ENCODE measurements around the gene MRTFA.
A peak's percentile ranks its signal among the peaks of the same experiment; 100 is the strongest.
"Not testable (repeated sequence)": the region's sequence is repeated elsewhere in the genome, so short reads cannot be mapped to it uniquely, and the experiment has no call there.

MRTFA gene

DNA sequence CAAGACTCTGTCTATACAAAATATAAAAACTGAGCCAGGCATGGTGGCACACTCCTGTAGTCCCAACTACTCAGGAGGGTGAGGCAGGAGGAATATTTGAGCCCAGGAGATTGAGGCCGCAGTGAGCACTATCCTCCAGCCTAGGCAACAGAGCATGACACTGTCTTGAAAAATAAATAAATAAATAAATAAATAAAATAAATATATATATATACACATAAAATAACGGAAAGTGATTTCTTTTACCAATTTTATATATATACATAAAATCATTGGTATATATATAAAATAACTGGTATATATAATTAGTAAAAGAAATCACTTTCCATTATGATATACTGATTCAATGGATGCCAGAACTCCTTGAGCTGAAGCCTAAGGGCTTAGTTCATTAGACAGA, 91.8 kb downstream of the MRTFA start:
- DNase-seq = no peak

DNA sequence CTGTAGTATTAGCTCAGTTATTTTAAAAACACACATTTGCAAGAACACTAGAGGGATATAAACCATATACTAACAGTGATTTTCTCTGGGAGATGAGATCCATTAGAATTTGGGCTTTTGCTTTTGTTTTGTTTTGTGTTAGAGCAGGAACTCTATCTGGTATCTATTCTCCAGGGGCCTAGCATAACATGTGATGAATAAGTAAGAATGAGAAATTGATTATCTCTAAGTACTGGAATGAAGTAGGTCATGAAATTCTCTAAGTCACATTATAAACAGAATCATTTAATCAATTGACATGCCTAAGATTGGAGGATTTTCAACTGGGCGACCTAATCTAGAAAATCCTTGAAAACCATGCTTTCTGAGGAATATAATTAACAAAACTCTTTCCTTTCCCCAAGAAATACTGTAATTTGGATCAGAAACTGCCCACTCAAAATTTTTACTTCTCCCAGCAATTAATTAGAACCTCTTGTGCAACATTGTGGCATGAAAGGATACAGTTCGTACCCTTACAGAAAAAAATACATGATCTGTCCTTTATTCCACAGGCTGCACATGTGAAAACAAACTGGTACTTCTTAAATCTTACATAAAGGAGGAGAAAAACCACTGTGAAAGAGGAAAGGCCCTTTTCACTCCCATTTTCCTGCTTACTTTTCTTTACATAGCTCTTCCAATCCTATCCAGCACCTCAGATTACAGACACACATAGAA, 93.5 kb downstream of the MRTFA start:
- no peak for DNase-seq

DNA sequence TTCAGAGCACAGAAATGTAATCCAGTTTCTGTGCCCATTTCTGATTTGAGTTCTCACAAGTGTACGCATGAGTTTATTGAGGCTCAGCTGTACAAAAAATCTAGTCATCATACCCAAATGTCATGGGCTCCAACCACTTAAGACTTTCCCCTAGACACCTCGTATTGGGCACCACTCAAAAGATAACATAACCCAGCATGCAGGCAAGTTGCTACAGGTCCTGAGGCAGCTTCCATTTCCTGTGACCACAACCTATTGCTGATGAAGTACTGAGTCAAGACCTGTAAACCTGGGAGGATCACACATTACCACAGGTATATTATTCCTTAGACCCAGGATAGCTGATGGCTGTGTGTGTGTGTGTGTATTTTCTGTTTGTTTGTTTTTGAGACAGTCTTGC, 95.2 kb downstream of the MRTFA start:
- peak; percentile 18 for DNase-seq

DNA sequence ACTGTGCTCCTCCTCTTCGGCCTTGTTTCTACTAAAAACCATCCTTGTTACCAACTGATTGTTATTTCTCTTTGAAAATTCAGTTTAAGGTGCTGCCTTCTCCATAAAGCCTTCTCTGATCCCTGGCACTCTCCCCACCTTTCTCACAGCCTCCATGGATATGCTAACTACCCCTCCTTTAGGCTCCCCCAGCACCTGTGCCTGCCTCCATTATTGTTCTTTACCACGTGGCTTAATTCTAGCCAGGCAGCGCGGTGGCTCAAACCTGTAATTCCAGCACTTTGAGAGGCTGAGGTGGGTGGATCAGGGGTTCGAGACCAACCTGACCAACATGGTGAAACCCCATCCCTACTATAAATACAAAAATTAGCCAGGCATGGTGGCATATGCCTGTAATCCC, 96.3 kb downstream of the MRTFA start:
- DNase-seq = no peak

DNA sequence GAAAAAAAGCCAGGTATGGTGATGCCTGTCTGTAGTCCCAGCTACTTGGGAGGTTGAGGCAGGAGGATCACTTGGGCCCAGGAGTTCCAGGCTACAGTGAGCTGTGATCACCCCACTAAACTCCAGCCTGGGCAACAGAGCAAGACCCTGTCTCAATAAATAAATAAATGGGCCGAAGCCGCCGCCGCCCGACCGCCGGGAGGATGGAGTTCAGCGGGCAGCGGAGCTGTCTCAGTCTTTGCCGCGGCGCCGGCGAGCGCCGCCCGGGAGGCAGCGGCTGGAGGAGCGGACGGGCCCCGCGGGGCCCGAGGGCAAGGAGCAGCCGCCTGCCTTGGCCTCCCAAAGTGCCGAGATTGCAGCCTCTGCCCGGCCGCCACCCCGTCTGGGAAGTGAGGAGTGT, 100.4 kb downstream of the MRTFA start:
- not testable (repeated sequence) for DNase-seq

DNA sequence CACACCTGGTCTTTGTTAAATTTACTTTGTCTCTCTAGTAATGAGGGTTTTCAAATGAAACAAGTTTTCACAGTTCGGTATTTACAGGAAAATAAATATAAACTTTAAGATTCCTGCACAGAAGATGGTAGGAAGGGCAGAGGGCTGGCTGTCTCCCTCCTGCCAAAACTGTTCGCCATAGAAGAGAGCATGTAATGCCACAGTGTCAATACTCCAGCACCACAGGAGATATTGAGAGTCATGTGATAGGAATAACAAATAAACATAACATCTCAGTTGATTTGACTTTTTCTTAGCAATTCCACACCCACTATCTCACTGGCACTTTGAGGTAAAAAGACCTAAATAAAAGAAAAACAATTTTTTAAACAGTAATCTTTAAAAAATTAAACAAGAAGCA, 100.9 kb downstream of the MRTFA start:
- no peak for DNase-seq

DNA sequence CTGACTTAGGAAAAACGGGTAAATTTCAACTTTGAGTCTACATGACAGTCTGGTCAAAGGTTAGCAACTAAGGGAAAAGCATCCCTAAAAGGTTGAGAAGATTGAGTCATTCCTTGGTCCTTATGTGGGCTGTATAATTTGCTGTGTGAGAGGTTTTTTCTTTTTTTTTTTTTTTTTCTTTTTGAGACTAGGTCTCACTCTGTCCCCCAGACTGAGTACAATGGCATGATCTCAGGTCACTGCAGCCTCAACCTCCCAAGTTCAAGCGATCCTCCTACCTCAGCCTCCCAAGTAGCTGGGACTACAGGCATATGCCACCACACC, 101.4 kb downstream of the MRTFA start:
- no peak for DNase-seq

DNA sequence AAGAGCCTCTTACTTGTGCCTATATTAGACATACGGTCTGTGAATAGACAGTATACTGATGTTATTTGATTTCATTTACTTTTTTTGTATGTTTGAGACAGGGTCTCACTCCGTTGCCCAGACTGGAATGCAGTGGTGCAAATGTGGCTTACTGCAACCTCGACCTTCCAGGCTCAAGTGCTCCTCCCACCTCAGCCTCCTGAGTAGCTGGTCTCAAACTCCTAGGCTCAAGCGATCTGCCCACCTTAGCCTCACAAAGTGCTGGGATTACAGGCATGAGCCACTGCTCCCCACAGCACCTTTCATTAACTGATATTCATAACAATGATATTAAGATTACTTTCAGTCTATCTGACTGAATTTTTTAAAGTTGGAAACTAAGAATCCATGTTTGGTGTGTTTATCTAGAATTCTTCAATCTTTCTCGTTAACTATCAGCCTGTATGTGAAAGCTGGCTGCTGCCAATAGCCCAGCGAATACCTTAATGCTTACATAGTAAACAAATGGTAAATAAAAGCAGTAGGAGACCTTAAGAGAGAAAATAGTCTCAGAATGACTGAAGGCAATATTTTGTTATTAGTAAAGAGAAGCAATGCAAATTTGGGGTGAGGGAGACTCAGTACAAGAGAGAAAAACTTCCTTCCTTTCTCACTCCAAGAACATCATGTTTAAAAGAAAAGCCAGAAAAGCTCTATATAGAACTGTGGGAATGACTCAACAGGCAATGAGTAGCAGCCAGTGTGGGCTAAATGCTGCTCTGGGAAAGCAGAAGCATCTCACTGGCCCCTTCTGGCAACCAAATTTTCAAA, 101.9 kb downstream of the MRTFA start:
- peak; percentile 28 for DNase-seq

DNA sequence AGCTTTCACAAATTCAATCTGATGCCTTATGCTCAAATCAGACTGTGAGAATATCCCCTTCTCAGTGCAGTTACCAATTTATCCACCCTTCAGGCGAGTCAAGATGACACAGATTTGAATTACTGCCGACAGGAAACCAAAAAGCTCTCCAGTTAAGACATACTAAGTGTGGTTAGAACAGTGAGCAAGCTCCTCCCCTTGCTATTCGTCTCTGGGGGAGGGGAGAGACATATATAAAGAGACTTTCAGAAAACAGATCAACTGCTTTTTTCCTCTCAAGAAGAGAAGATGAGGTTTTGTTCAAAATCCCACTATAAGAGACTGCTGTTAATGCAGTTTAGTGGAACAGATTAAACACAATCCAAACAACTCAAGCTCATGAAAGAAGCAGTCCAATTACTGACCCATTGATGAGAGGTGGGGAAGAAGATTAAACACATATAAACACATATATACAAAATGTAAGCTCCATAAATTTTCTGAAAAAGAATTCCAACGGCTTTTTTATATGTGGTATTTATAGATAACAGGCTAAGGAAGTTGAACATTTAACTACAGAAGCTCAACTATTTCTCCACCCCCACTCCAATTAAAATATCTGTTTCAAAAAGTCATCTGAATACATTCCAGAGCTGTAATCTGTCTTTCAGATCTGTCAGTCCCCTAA, 102.7 kb downstream of the MRTFA start:
- peak; percentile 60 for DNase-seq

DNA sequence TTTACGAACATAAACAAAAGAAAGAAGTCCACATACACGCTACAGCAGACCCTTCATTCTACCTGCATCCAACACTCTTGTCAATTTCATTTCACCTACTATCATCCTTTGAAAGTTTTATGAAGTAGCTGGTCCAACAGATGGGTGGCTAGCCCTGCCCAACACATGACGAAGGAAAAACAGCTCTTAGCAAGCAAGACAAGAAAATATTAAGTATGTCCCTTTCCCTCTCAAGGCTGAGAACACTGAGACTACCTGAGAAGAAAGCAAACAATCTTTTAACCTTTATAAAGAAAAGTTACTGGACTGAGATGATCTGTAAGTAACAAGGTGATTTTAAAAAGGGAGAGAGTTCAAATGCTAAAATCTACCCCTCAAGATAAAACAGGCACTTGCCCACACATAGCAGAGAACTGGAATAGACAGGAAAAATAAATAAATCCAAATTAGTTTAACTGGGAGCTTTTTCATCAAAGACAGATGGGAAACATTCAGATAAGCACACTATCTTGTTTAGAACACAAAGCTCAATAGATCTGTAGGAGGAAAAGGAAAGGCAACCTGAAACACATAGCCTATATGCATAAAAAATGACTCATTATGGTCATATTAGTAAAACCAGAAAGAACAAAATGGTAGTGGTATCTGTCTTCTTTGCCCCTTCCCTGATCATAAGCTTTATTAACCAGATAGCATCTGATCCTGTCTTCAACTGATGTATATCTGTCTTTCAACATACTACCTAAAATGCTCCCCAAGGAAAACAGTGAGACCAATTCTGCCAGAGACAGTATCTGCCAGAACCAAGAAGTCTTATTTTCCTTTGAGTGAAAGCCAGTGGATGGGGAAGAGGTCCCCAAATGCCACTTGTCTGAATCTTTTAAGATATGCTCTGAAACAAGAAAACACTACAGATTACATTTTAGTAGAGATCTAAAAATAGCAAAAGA, 104.3 kb downstream of the MRTFA start:
- DNase-seq = no peak

DNA sequence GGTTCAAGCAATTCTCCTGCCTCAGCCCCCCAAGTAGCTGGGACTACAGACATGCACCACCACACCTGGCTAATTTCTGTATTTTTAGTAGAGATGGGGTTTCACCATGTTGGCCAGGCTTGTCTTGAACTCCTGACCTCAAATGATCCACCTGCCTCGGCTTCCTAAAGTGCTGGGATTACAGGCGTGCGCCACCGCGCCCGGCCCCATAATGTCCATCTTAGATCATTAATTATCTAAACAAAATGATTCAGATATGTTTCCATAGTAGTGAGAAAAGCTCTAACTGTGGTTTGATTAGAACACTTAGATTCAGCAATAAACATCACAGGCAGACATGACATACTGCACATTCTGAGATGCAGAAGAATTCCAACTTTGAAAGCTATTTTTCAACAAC, 106.1 kb downstream of the MRTFA start:
- not testable (repeated sequence) for DNase-seq

DNA sequence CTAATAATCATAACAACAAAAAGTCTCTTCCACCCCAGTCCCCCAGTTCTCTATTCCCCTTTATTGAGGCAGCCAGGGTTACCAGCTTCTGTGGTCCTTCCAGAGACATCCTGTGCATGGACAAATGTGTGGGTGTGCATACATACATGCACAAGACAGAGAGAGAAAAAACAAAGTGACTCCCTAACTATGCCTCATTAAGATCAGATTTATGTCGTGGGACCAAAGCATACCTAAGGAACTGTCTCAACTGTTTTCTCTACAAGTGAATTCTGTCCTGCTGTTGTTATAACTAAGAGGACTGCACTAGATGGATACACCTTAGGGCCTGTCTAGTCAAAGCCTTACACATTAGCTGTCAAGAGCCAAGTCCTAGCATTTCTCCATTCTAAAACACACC, 106.7 kb downstream of the MRTFA start:
- no peak for DNase-seq

DNA sequence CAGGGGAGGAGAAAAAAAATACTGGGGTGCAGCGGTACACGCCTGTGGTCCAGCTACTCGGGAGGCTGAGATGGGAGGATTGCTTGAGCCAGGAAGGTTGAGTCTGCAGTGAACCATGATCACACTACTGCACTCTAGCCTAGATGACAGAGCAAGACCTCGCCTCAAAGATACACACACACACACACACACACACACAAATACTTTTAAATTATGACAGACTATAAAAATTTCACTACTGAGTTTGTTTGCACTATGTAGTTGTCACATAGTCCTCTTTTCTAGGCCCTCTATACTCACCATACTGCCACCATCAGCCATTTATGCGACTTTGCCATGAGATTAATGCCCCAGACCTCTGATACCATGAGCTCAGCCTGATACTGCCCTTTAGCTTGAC, 109.6 kb downstream of the MRTFA start:
- no peak for DNase-seq

DNA sequence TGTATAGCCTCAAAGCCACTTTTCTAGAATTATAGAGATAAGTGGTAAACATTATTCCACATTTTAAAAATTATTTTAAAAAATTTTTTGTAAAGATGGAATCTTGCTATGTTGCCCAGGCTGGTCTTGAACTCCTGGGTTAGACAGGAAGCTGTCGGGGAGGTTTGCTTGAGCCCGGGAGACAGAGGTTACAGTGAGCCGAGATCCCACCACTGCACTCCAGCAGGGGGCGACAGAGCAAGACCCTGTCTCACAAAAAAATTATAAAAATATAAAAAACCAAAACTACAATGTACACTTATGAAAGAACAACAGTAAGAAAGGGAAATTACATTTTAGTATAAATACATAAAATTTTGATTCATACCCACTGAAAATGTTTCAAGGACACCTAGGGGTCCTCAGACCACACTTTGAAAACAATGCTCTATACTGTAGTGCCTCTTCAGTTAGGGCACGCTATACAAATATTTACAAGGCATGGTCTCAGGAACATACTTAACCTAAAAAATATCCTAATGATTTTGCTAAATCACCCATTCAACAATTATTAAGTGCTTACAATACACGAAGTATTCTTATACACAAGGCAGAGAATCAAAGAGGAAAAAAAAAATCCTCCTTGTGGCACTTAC, 111.2 kb downstream of the MRTFA start:
- DNase-seq = peak; percentile 84

DNA sequence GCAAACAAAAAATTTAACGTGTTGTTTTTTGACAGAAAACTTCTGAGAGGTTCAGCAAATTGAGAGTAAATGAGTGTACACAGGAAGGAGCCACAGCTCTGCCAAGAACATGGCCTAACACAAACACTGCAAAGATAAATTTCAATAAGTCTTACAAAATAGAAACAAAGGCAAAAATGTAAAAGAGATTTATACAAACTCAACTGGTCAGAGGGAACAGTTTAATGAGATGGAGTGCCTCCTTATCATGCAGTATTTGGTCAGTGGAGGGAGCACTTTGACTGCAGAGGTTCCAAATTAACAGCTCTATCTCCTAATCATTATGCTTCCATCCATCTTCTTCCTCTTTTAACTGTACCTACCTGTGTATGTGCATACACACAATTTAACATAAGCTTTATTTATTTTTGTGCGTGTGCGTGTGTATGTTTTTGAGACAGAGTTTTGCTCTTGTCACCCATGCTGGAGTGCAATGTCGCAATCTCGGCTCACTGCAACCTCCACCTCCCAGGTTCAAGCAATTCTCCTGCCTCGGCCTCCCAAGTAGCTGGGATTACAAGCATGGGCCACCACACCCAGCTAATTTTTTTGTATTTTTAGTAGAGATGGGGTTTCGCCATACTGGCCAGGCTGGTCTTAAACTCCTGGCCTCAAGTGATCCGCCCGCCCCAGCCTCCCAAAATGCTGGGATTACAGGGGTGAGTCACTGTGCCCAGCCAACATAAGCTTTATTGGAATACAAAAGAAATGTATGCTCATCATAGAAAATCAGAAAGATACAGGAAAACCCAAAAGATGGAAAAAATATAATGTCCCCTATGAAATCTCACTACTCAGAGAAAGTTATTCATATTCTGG, 111.9 kb downstream of the MRTFA start:
- no peak for DNase-seq

DNA sequence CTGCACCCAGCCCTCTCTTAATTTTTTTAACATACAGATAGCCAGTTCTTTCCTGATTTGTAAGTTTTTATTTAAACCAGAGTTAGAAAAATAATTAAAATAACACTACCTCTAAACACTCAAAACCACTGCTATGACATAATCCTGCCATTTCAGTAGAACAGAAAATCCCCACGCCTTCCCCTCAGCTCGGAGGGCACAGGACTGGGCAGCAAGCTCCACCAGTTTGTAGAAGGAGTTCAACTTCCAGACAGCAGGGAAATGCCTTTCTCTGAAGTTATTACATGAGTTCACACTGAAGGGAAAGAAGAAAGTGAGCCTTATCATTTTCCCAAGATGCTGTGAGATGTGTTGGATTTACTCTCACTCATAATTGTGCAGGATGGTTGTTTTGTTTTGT, 114.4 kb downstream of the MRTFA start:
- DNase-seq = no peak

DNA sequence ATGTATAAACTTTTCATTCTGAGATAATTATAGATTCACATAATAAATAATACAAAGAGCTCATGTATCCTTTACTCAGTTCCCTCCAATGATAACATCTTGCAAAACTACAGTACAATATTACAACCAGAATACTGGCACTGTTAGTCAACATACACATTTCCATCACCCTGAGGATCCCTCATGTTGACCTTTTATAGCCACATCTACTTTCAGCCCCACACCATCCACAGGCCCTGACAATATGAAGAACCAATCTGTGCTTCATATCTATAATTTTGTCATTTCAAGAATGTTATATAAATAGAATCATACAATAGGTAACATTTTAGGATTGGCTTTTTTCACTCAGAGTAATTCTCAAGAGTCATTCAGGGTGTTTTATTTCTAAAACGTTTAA, 115.5 kb downstream of the MRTFA start:
- no peak for DNase-seq

DNA sequence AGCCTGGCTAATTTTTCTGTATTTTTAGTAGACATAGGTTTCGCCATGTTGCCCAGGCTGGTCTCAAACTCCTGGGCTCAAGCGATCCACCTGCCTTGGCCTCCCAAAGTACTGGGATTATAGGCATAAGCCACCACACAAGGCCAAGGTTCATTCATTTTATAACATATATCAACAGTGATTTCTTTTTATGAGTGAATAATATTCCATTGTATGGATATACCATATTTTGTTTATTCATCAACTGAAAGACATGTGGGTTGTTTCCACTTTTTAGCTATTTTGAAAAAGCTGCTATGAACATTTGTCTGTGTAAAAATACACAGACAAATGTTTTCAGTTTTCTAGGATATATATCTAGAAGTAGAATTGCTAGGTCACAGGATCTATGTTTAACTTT, 116.0 kb downstream of the MRTFA start:
- DNase-seq = no peak

DNA sequence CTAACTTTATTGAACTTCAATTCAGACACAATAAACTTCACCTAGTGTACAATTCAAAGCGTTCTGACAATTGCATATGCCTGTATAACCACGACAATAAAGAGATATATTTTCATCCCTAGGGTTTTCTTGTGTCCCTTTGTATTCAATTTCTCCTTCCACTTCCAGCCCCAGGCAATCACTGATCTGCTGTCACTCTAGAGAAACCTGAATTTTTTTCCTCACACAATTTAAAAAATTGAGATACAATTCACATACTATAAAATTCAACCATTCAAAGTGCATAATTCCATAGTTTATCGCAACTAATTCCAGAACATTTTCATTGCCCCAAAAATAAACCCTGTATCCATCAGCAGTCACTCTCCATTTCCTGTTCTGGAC, 116.6 kb downstream of the MRTFA start:
- DNase-seq = no peak

DNA sequence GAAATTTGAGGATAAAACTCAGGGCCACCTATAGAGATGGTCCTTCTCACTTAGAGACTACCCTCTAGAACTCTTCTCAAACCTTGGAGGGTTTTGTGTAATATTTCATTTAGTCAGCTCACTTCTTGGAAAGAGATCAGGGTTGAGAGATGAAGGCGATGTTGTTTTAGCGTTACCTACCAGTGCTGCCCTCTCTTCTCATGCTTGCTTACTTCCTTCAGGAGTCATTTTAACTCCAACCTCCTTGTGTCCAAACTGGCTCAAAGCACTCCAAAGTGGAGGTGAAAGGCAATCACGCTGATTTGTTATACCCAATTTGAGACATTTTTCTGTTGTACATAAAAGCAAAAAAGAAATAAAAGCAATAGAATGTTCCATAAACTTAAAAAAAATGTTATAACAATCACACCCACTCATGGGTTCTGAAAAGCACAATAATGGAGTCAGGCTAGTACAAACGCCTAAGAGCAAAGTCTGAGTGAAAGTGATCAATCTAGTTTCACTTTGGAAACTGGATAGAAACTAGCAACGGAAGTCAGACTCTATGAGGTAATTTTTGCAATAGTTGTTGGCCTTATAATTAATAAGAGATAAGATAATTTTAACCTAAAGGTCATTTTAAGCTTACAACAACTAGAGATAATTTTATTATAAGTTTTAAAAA, 117.1 kb downstream of the MRTFA start:
- no peak for DNase-seq

DNA sequence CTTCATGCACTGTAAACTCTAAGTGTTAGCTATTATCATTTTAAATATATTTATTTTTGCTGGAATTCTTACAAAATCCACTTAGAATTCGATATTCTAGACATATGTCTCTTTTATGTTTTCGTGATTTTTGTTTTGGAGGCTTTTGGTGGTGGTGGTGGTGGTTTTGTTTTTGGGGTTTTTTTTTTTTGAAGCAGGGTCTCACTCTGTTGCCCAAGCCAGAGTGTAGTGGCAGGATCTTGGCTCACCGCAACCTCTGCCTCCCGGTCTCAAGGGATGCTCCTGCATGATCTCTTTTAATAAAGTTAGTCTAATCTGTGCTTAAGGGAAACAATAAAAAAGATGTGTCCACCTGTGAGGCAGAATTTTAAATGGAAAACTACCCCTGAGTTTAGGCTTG, 117.7 kb downstream of the MRTFA start:
- DNase-seq = no peak
